CD4-positive, CD25-positive, alpha-beta regulatory T cell (primary cell): Measurements from ENCODE around the gene USP33. TPM values are rescaled to one million over a fixed set of nuclear protein-coding genes. Genes with fewer than 3 reads are reported as not detected.
A peak's percentile ranks its signal among the peaks of the same experiment; 100 is the strongest.
"Not testable (repeated sequence)": the region's sequence is repeated elsewhere in the genome, so short reads cannot be mapped to it uniquely, and the experiment has no call there.

ENCODE experiments used
- ATAC-seq, 2 donors: fragments of 150-1000 bp; cut with Tn5 transposase; one replicate each; pipeline ENCODE4 v1.10.0; 2021; ENCODE audit warnings: low read depth in 2 of 2, moderate number of reproducible peaks in 2 of 2, moderate library complexity in 1 of 2
- DNase-seq, 3 donors: peaks; one replicate each; pipeline versions ENCODE4 v3.0.0 to v3.0.0-alpha.2; 2012 to 2022; ENCODE audit warnings: mixed read lengths in 1 of 3
- H3K27ac ChIP-seq: one replicate; pipeline ENCODE4 v1.7.0; 2013; ENCODE audit warnings: mild to moderate bottlenecking, low read length; ENCODE audit not compliant: insufficient read depth, poor library complexity, severe bottlenecking
- H3K27me3 ChIP-seq: one replicate; pipeline ENCODE4 v1.7.0; 2013; ENCODE audit warnings: low read length; ENCODE audit not compliant: control insufficient read depth, insufficient read depth
- H3K36me3 ChIP-seq: one replicate; pipeline ENCODE4 v1.7.0; 2013; ENCODE audit warnings: mild to moderate bottlenecking, low read length, moderate library complexity; ENCODE audit not compliant: control insufficient read depth, insufficient read depth
- H3K4me1 ChIP-seq: 2 replicates; pipeline ENCODE4 v1.7.0; 2013; ENCODE audit warnings: mild to moderate bottlenecking, low read length; ENCODE audit not compliant: insufficient read depth, control insufficient read depth, poor library complexity, severe bottlenecking
- H3K4me3 ChIP-seq: one replicate; pipeline ENCODE4 v1.7.0; 2013; ENCODE audit warnings: low read depth, mild to moderate bottlenecking, low read length, moderate library complexity
- H3K9me3 ChIP-seq, 2 experiments: 1 replicate in 1 of 2; 2 replicates in 1 of 2; pipeline ENCODE4 v1.7.0; 2013; ENCODE audit warnings: low read length in 2 of 2, mild to moderate bottlenecking in 1 of 2, moderate library complexity in 1 of 2; ENCODE audit not compliant: control insufficient read depth in 2 of 2
- H3K27ac Mint-ChIP-seq, 3 donors: one replicate each; pipeline ENCODE4 v1.8.0; 2020 to 2022; ENCODE audit warnings: mild to moderate bottlenecking in 3 of 3, mixed read lengths in 3 of 3, moderate library complexity in 2 of 3
- H3K27me3 Mint-ChIP-seq: one replicate; pipeline ENCODE4 v1.8.0; 2022; ENCODE audit warnings: mild to moderate bottlenecking, mixed read lengths
- H3K36me3 Mint-ChIP-seq: one replicate; pipeline ENCODE4 v1.8.0; 2020; ENCODE audit warnings: mixed read lengths
- H3K4me1 Mint-ChIP-seq, 4 donors: one replicate each; pipeline ENCODE4 v1.8.0; 2020 to 2022; ENCODE audit warnings: mixed read lengths in 4 of 4, mild to moderate bottlenecking in 1 of 4
- H3K4me3 Mint-ChIP-seq, 4 donors: one replicate each; pipeline ENCODE4 v1.8.0; 2020 to 2022; ENCODE audit warnings: mild to moderate bottlenecking in 4 of 4, mixed read lengths in 4 of 4, moderate library complexity in 3 of 4
- H3K9me3 Mint-ChIP-seq, 7 donors: one replicate each; pipeline ENCODE4 v1.8.0; 2020 to 2022; ENCODE audit warnings: mixed read lengths in 7 of 7, mild to moderate bottlenecking in 3 of 7, moderate library complexity in 2 of 7
- polyA plus RNA-seq, 4 donors: library from polyadenylated mRNA; unstranded; fragments of 300-500 nt; fragmentation: Illumina TruSeq; gene quantifications; one replicate each; pipeline ENCODE4 v1.2.3, GENCODE V29; 2021
- total RNA-seq: library from RNA; stranded (reverse); gene quantifications from one replicate; pipeline ENCODE4 v1.2.3, GENCODE V29; 2022

The USP33 gene
- total and polyA plus RNA-seq, 5 donors from 2014 or later: 34.0 to 58.7 (median 41.3) TPM

- peak overlapping the region; percentile 9 for H3K4me3 ChIP-seq
- H3K4me1 ChIP-seq: peaks cover 45% of the 10 kb centered on the region
- H3K9me3 ChIP-seq: no peaks in the 10 kb centered on the region
- H3K36me3 Mint-ChIP-seq: no peaks in the 10 kb centered on the region
- peaks cover 29 to 57% (median 42%) of the 10 kb centered on the region in 4 donors for H3K4me1 Mint-ChIP-seq
- H3K27me3 Mint-ChIP-seq: peaks cover 2% of the 10 kb centered on the region
- ATAC-seq (no peak), DNase-seq (no peak)
- H3K4me3 Mint-ChIP-seq: peak overlapping the region; percentile 93 to 99 (median 95)
- H3K36me3 ChIP-seq: no peaks in the 10 kb centered on the region
- H3K27ac Mint-ChIP-seq: peak overlapping the region; percentile 50 to 77 (median 51)
- H3K27ac ChIP-seq: no peak overlapping the region
- no peaks in the 10 kb centered on the region for H3K27me3 ChIP-seq
- no peaks in the 10 kb centered on the region for H3K9me3 Mint-ChIP-seq
Measured at GRCh38 chr1:77757066-77757584, 2.5 kb downstream of the USP33 start.

- DNase-seq: no peak
- no peak for ATAC-seq
- Histone ChIP-seq H3K4me1 (peaks cover 45% of the 10 kb centered on the region), H3K27me3 (no peaks in the 10 kb centered on the region), H3K9me3 (no peaks in the 10 kb centered on the region), H3K4me3 (no peak overlapping the region), H3K27ac (no peak overlapping the region), H3K36me3 (no peaks in the 10 kb centered on the region)
- Mint-ChIP-seq H3K27ac (peak overlapping the region; percentile 3 to 77 (median 5)), H3K4me1 (peaks cover 29 to 58% (median 42%) of the 10 kb centered on the region in 4 donors), H3K27me3 (no peaks in the 10 kb centered on the region), H3K4me3 (peak overlapping the region; percentile 62 to 95 (median 94)), H3K9me3 (no peaks in the 10 kb centered on the region), H3K36me3 (no peaks in the 10 kb centered on the region)
Measured at GRCh38 chr1:77756052-77756754, 3.4 kb downstream of the USP33 start.

GRCh38 chr1:77749489-77749888 is 10.2 kb downstream of the USP33 start:
- H3K27ac Mint-ChIP-seq: peak overlapping the region in 1 of 3 donors; percentile 14
- not testable (repeated sequence) for H3K27ac ChIP-seq, H3K27me3 Mint-ChIP-seq, H3K36me3 ChIP-seq, H3K4me3 ChIP-seq, H3K9me3 ChIP-seq, ATAC-seq, DNase-seq, H3K36me3 Mint-ChIP-seq, H3K9me3 Mint-ChIP-seq, H3K27me3 ChIP-seq, H3K4me1 ChIP-seq
- H3K4me3 Mint-ChIP-seq: peak overlapping the region in 1 of 4 donors; percentile 38
- H3K4me1 Mint-ChIP-seq: peaks cover 23 to 68% (median 41%) of the 10 kb centered on the region in 4 donors

GRCh38 chr1:77744576-77744975 is 15.1 kb downstream of the USP33 start:
- no peak overlapping the region for H3K4me3 ChIP-seq
- DNase-seq (no peak), ATAC-seq (no peak)
- peaks cover 13% of the 10 kb centered on the region for H3K36me3 ChIP-seq
- H3K4me1 Mint-ChIP-seq: peaks cover 22 to 61% (median 42%) of the 10 kb centered on the region in 4 donors
- H3K36me3 Mint-ChIP-seq: peaks cover 9% of the 10 kb centered on the region
- no peak overlapping the region for H3K4me3 Mint-ChIP-seq
- H3K27ac Mint-ChIP-seq: peak overlapping the region in 1 of 3 donors; percentile 39
- H3K4me1 ChIP-seq: no peaks in the 10 kb centered on the region
- no peak overlapping the region for H3K27ac ChIP-seq
- no peaks in the 10 kb centered on the region for H3K27me3 Mint-ChIP-seq
- no peaks in the 10 kb centered on the region for H3K27me3 ChIP-seq
- H3K9me3 Mint-ChIP-seq: no peaks in the 10 kb centered on the region
- H3K9me3 ChIP-seq: no peaks in the 10 kb centered on the region

- H3K4me3 Mint-ChIP-seq: no peak overlapping the region
- no peak overlapping the region for H3K4me3 ChIP-seq
- H3K9me3 ChIP-seq: no peaks in the 10 kb centered on the region
- no peaks in the 10 kb centered on the region for H3K27me3 ChIP-seq
- no peaks in the 10 kb centered on the region for H3K4me1 ChIP-seq
- DNase-seq: no peak
- H3K27ac Mint-ChIP-seq: no peak overlapping the region
- H3K36me3 Mint-ChIP-seq: peaks cover 21% of the 10 kb centered on the region
- H3K4me1 Mint-ChIP-seq: peaks cover 14 to 45% (median 32%) of the 10 kb centered on the region in 4 donors
- no peaks in the 10 kb centered on the region for H3K9me3 Mint-ChIP-seq
- ATAC-seq: no peak
- no peaks in the 10 kb centered on the region for H3K27me3 Mint-ChIP-seq
- no peak overlapping the region for H3K27ac ChIP-seq
- H3K36me3 ChIP-seq: peaks cover 29% of the 10 kb centered on the region
Measured at GRCh38 chr1:77742011-77742555, 17.6 kb downstream of the USP33 start.

- no peak for ATAC-seq
- H3K27me3 Mint-ChIP-seq: no peaks in the 10 kb centered on the region
- H3K4me3 Mint-ChIP-seq: no peak overlapping the region
- no peaks in the 10 kb centered on the region for H3K9me3 ChIP-seq
- no peak overlapping the region for H3K27ac ChIP-seq
- H3K36me3 Mint-ChIP-seq: peaks cover 22% of the 10 kb centered on the region
- H3K4me1 Mint-ChIP-seq: peaks cover 10 to 39% (median 28%) of the 10 kb centered on the region in 4 donors
- peaks cover 33% of the 10 kb centered on the region for H3K36me3 ChIP-seq
- H3K27me3 ChIP-seq: no peaks in the 10 kb centered on the region
- no peak overlapping the region for H3K27ac Mint-ChIP-seq
- no peaks in the 10 kb centered on the region for H3K4me1 ChIP-seq
- H3K9me3 Mint-ChIP-seq: no peaks in the 10 kb centered on the region
- H3K4me3 ChIP-seq: no peak overlapping the region
- DNase-seq: no peak
Measured at GRCh38 chr1:77741316-77741715, 18.3 kb downstream of the USP33 start.

- H3K36me3 Mint-ChIP-seq: peaks cover 13% of the 10 kb centered on the region
Measured at GRCh38 chr1:77739235-77739634, 20.4 kb downstream of the USP33 start.

More at GRCh38 chr1:77739235-77739634, 20.4 kb downstream of the USP33 start:
- Histone ChIP-seq H3K4me1 (no peaks in the 10 kb centered on the region), H3K27me3 (no peaks in the 10 kb centered on the region), H3K27ac (no peak overlapping the region), H3K36me3 (peaks cover 38% of the 10 kb centered on the region), H3K9me3 (no peaks in the 10 kb centered on the region), H3K4me3 (no peak overlapping the region)
- no peak for DNase-seq
- peaks cover 12 to 19% (median 13%) of the 10 kb centered on the region in 4 donors for H3K4me1 Mint-ChIP-seq
- H3K4me3 Mint-ChIP-seq: no peak overlapping the region
- H3K27me3 Mint-ChIP-seq: no peaks in the 10 kb centered on the region
- H3K27ac Mint-ChIP-seq: peak overlapping the region in 1 of 3 donors; percentile 30
- ATAC-seq: no peak
- no peaks in the 10 kb centered on the region for H3K9me3 Mint-ChIP-seq
